T follicular helper cell (primary cell): ENCODE measurements around the gene SLC30A7.
"Not testable (repeated sequence)": the region's sequence is repeated elsewhere in the genome, so short reads cannot be mapped to it uniquely, and the experiment has no call there.

Experiments
- DNase-seq: peaks from one replicate; pipeline ENCODE4 v3.0.0-alpha.2; 2020; ENCODE audit warnings: low read depth
- total RNA-seq, 2 experiments: gene quantifications; one replicate each; lab custom pipeline; 2026; lab: John Stamatoyannopoulos, UW

SLC30A7 gene
- total RNA-seq: 119 to 137 reads per million in 2 experiments

GRCh38 chr1:100895540-100896480 lies at the start of gene SLC30A7:
SLC30A7 (plus strand) TSS chr1:100896090; CDS start chr1:100896263, 173 bp downstream.
- DNase-seq: peak; percentile 95

GRCh38 chr1:100847361-100848082 lies 48.4 kb upstream of the SLC30A7 start:
- no peak for DNase-seq

GRCh38 chr1:100851726-100852125 lies 44.2 kb upstream of the SLC30A7 start:
- no peak for DNase-seq

GRCh38 chr1:100852976-100853375 lies 42.9 kb upstream of the SLC30A7 start:
- DNase-seq: no peak

- not testable (repeated sequence) for DNase-seq
Observed at GRCh38 chr1:100855116-100855515, 40.8 kb upstream of the SLC30A7 start.

- DNase-seq: no peak
Observed at GRCh38 chr1:100860397-100860991, 35.4 kb upstream of the SLC30A7 start.

- no peak for DNase-seq
Observed at GRCh38 chr1:100861379-100861778, 34.5 kb upstream of the SLC30A7 start.

GRCh38 chr1:100862591-100862990 lies 33.3 kb upstream of the SLC30A7 start:
- no peak for DNase-seq

GRCh38 chr1:100866041-100866900 lies 29.6 kb upstream of the SLC30A7 start:
- no peak for DNase-seq

- no peak for DNase-seq
Observed at GRCh38 chr1:100866901-100867206, 29.0 kb upstream of the SLC30A7 start.

- DNase-seq: no peak
Observed at GRCh38 chr1:100868364-100868995, 27.4 kb upstream of the SLC30A7 start.

GRCh38 chr1:100869996-100870395 lies 25.9 kb upstream of the SLC30A7 start:
- DNase-seq: no peak

- no peak for DNase-seq
Observed at GRCh38 chr1:100874433-100874832, 21.5 kb upstream of the SLC30A7 start.

- DNase-seq: no peak
Observed at GRCh38 chr1:100875228-100875627, 20.7 kb upstream of the SLC30A7 start.

- DNase-seq: no peak
Observed at GRCh38 chr1:100876291-100876690, 19.6 kb upstream of the SLC30A7 start.

- DNase-seq: no peak
Observed at GRCh38 chr1:100879422-100879821, 16.5 kb upstream of the SLC30A7 start.

- no peak for DNase-seq
Observed at GRCh38 chr1:100881687-100882086, 14.2 kb upstream of the SLC30A7 start.

- DNase-seq: no peak
Observed at GRCh38 chr1:100882698-100883097, 13.2 kb upstream of the SLC30A7 start.

- no peak for DNase-seq
Observed at GRCh38 chr1:100883963-100884362, 11.9 kb upstream of the SLC30A7 start.

- DNase-seq: not testable (repeated sequence)
Observed at GRCh38 chr1:100889007-100889406, 6.9 kb upstream of the SLC30A7 start.

GRCh38 chr1:100889869-100890482 lies 5.9 kb upstream of the SLC30A7 start:
- DNase-seq: not testable (repeated sequence)
